HG03066 (cell line): ENCODE data around the gene LHX6.

Experiments
- ATAC-seq: cut with Tn5 transposase; IDR thresholded peaks from one replicate; pipeline ENCODE4 v1.9.1; 2021; ENCODE audit warnings: low read depth; ENCODE audit not compliant: unreplicated experiment

The LHX6 gene

GRCh38 chr9:122192914-122193525 lies 35.7 kb downstream of the LHX6 start:
- ATAC-seq, result no peak

- ATAC-seq, result no peak
Observed at GRCh38 chr9:122192261-122192875, 36.4 kb downstream of the LHX6 start.

DNA sequence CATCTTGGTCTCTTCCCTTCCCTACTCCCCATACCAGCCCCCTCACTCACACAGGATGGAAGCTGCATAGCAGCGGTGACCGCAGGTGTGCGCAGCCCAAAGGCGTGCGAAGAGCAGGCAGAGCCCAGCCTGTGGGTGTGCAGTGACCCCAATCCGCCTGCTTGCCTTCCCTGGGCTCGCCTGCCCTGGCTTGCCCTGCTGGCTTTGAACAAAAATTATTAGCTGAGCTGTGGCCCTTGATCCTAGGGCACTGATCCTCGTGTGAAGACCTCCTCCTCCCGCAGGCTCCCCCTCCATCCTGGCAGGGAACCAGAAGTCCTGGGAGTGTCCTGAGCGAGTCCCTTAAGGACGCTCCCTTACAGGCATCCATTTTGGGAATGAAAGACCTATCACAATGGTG lies 37.2 kb downstream of the LHX6 start:
- ATAC-seq, result no peak

DNA sequence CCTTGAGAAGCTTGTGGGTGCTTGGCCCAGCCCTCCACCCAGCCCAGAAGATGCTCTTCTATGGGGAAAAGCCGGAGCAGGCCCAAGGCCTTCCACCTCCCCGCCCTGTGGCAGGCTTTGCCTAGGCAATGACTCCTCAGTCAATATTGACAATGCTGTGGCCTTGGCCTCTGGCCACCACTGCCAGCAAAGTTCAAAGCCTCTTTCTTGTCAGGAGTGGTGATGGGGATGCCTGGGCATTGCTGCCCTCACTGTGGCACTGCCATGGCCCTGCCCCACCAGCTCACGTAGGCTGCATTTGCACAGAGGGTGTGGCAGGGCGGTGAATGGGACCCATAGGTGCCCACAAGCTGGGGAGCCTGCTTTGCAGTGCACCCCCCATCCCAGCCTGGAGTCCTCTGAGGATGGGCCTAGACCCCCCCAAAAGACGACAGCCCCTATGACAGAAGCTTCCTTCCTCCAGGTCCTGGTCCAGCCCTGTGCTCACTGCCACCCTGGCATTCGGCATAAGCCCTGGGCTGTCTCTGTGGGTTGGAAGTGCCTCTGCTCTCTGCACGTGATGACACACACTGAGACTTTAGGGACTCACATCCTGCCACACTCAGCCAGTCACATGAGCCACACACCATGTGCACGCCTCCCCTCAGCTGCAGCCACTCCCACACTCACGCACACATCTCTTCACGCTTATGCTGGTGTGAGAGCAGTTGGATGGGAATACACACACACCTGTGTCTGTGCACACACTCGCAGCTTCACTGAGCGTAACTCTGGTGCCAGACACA lies 38.0 kb downstream of the LHX6 start:
- no peak for ATAC-seq

GRCh38 chr9:122188369-122188768 lies 40.4 kb downstream of the LHX6 start:
- ATAC-seq, result no peak

DNA sequence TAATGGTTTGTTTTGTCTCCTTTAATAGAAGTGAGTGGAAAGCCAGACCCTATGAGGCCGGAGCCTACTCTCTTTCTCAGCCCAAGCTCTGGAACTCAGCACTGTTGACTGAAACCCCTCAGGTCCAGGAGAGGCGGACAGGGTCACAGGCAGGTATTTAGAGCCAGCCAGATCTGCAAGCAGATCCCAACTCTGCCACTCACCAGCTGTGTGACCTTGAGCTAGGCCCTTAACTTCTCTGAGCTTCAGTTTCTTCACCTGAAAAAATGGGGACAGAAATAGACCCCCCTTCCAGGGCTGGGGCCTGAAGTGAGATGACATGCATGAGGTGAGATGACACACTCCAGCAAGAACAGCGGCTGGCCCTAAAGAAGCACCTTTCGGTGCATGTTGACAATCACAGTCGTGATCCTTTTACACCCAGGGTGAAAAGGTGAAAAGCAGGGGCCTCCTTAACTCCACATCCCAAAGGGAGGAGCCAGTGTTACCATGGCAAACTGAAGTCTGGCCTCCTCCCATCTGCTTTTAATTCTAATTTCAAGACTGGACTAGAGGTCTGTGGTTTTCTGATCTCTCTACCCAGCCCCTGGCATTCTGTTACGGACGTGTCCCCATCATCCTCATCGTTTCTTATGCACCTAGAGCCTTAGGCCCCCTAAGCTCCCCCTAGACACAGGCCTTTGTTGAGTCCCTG lies 41.8 kb downstream of the LHX6 start:
- ATAC-seq, result no peak

DNA sequence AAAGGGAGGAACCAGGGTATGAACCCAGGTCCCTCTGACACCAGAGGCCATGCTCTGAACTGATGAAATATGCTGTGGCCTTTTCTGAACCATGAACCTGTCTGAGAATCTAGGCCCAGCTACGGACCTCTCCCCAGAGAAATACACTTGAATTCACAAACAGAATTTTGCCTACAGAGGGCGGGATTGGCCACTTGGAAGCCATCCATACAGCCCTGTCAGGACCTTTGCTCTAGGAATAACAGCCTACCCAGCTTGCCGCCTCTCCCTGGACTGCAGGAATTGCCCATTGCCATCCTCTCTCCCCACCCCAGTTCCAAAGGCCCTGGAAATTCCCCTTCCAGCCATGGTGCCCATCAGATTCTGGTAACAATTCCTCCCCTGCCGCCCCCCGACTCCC lies 42.5 kb downstream of the LHX6 start:
- no peak for ATAC-seq

- no peak for ATAC-seq
Observed at GRCh38 chr9:122184551-122184950, 44.2 kb downstream of the LHX6 start.

GRCh38 chr9:122183501-122183900 lies 45.3 kb downstream of the LHX6 start:
- no peak for ATAC-seq

GRCh38 chr9:122180633-122181032 lies 48.1 kb downstream of the LHX6 start:
- ATAC-seq, result no peak

DNA sequence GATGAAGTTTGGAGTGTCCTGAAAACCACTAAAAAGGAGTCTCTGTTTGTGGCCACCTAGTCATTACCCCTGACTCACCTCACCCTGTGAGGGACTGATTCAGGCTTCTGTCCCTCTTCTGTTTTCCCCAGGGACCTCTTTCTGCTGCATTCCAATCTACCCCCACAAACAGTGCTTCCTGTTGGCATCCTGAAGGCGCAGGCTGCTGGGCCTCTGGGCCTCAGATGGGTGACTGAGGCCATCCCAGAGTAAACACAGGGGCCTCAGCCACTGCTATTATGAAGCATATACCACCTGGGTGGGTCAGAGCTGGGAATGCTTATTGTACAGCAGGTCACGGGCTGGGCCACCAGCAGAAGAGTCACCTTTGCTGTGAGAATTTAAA lies 49.1 kb downstream of the LHX6 start:
- no peak for ATAC-seq

GRCh38 chr9:122179054-122179689 lies 49.6 kb downstream of the LHX6 start:
- ATAC-seq, result no peak

DNA sequence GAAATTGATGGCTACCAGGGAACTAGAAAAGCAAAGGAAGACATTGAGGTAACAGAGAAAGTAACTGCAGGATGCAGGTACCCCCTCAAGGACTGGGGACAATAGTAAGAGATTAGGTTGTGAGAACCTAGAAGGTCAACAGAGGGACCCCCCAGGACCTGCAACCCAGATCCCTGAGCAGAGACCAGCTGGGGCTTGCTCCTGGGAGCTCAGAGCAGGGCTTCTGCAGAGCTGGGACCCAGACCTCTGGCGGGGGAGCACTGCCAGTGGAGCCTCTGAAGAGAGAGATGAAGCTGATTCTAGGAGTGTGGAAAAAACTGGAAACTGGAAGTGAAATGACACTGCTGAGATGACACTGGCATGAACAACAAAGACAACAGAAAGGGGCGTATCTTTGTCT lies 51.8 kb downstream of the LHX6 start:
- no peak for ATAC-seq

- no peak for ATAC-seq
Observed at GRCh38 chr9:122173670-122174069, 55.1 kb downstream of the LHX6 start.

- no peak for ATAC-seq
Observed at GRCh38 chr9:122172131-122172530, 56.6 kb downstream of the LHX6 start.

GRCh38 chr9:122168356-122168755 lies 60.4 kb downstream of the LHX6 start:
- ATAC-seq, result no peak

DNA sequence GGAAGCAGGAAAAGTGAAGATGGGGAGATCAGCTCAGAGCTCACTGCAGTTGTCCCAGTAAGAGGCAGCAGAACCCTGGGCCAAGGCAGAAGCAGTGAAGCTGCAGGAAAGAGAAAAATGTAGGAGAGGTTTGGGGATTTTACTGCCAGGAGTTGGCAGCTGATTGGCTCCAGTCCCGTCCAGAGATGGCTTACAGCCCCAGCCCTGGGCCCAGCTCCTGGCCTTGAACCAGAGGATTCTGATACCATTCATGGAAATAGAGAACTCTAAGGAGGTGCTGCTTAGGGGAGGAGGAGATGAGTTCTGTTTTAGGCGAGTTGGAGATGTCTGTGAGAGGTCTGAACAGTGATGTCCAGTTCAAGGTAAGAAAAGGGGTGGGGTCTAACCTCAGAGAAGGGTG lies 64.5 kb downstream of the LHX6 start:
- ATAC-seq, result no peak

DNA sequence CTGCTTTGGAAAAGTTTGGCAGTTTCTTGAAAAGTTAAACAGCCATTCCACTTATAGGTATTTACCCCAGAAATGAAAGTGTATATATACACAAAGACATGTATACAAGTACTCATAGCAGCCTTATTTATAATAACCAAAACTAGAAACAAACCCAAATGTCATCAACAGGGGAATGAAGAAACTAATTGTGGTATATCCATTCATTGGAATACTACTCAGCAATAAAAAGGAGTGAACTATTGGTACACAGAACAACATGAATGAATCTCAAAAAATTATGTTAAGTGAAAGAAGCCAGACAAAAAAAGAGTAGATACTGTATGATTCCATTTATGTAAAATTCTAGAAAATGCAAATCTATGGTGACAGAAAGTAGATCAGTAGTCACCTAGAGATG lies 66.3 kb downstream of the LHX6 start:
- no peak for ATAC-seq

DNA sequence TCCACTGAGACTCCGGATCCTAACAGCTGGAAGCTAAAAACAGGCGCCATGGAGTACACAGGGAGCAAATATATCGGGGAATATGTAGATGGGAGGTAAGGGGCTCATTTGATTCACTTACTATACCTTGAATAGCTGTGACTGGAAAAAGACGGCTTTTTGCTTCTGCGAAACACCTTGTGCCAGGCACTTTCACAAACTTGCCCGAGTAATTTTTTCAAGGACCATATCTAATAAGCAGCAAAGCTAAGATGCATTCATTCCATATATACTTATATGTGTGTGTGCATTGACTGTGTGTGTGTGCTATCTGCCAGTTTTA lies 68.9 kb downstream of the LHX6 start:
- ATAC-seq, result no peak

DNA sequence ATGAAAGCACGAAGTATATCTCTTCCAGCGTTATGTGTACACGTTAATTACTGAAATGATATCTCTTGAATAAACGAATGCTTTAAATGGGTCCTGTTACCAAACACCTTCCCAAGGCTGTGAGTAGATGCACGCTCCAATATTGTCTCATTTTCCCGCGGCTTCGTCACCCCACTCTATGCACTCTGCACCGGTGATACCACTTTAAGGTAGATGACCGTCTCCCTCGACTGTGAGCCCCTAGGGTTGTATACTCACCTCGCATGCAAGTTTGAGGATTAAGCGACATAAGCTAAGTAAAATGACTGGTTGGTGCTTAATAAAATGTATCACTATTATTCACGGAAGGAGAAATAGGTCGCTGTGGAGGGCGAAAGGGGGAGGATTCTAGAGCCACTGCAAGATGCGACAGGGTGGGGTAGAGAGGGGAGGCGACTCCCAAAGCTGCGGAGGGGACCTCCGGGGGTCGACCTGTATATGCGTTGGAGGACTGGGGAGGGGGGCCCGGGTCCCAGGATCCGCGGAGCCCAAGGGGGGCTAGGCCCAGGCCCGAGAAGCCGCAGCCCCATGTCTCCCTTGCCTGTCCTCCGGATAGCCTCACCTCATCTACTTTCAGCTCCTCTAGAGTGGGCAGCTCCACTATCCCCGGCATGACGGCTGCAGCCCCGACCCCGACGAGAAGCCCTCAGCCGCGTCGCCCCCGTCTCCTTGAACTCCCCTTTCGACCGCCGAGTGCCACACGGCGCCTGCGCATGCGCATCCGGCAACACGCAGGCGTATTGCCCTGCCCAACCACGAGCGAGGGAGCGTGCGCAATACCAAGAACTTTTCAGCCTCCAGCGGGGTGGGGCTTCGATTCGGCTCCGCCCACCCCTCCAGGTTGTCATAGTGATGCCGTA lies 69.5 kb downstream of the LHX6 start, which contains the start of the genes MORN5 and NDUFA8:
TSS of gene MORN5 (plus strand) at position 883 of the 899 bp plus-strand sequence. CDS start 65 bp downstream, outside the sequence.
TSS of gene NDUFA8 (minus strand) at position 754 of the 899 bp plus-strand sequence. CDS start at position 652, 102 bp downstream.
- ATAC-seq, result peak; percentile 81
